OCI-LY3 (cell line): ENCODE measurements around the gene FBRSL1.

Source experiments
- H2AFZ ChIP-seq: fragments of 200-600, 300-600 bp; shearing (Covaris generic); 2 replicates; pipeline ENCODE4 v1.6.0; 2014; ENCODE audit warnings: antibody characterized with exemption, low read depth, low read length
- H3K27ac ChIP-seq: fragments of 200-600, 300-600 bp; sonication (generic); 2 replicates; pipeline ENCODE4 v1.5.1; 2014; ENCODE audit warnings: mild to moderate bottlenecking, low read length, moderate library complexity, mixed read lengths
- H3K27me3 ChIP-seq: fragments of 200-600, 300-600 bp; sonication (generic); 2 replicates; pipeline ENCODE4 v1.6.1; 2014; ENCODE audit warnings: low read depth, low read length, mixed read lengths
- H3K36me3 ChIP-seq: fragments of 200-600, 300-600 bp; sonication (generic); replicated peaks from 2 replicates; pipeline ENCODE3; 2014; ENCODE audit warnings: low read depth, low read length, mixed read lengths
- H3K4me1 ChIP-seq: fragments of 300-600, 200-600 bp; sonication (generic); 2 replicates; pipeline ENCODE4 v1.6.1; 2014; ENCODE audit warnings: low read length, mixed read lengths
- H3K4me2 ChIP-seq: fragments of 200-600, 300-600 bp; sonication (generic); 2 replicates; pipeline ENCODE4 v1.6.1; 2014; ENCODE audit warnings: low read length, mixed read lengths
- H3K4me3 ChIP-seq: fragments of 300-600, 200-600 bp; sonication (generic); 2 replicates; pipeline ENCODE4 v1.5.1; 2014; ENCODE audit warnings: antibody characterized with exemption, mild to moderate bottlenecking, low read length, moderate library complexity
- H3K79me2 ChIP-seq: fragments of 300-600, 200-600 bp; shearing (Covaris generic); 2 replicates; pipeline ENCODE4 v1.6.1; 2014; ENCODE audit warnings: mild to moderate bottlenecking, low read length, mixed read lengths
- H3K9ac ChIP-seq: fragments of 300-600, 200-600 bp; shearing (Covaris generic); 2 replicates; pipeline ENCODE4 v1.6.0; 2014; ENCODE audit warnings: mild to moderate bottlenecking, low read length, moderate library complexity
- H3K9me3 ChIP-seq: fragments of 200-600, 300-600 bp; shearing (Covaris generic); 2 replicates; pipeline ENCODE4 v1.6.1; 2014; ENCODE audit warnings: low read length, mixed read lengths; ENCODE audit not compliant: insufficient read depth
- H4K20me1 ChIP-seq: fragments of 200-600, 300-600 bp; sonication (generic); 2 replicates; pipeline ENCODE4 v1.6.1; 2016; ENCODE audit warnings: low read length, mixed read lengths; ENCODE audit not compliant: insufficient read depth
- CTCF ChIP-seq: fragments of 200-600, 300-600 bp; sonication (generic); IDR thresholded peaks from 2 replicates; pipeline ENCODE4 v1.5.1; 2014; ENCODE audit warnings: antibody characterized with exemption, low read length, low read depth
- EZH2phosphoT487 ChIP-seq: fragments of 200-600 bp; shearing (Covaris generic); IDR thresholded peaks from 2 replicates; pipeline ENCODE4 v1.6.1; 2018; ENCODE audit warnings: antibody characterized with exemption, mixed run types, low read depth

Gene FBRSL1

DNA sequence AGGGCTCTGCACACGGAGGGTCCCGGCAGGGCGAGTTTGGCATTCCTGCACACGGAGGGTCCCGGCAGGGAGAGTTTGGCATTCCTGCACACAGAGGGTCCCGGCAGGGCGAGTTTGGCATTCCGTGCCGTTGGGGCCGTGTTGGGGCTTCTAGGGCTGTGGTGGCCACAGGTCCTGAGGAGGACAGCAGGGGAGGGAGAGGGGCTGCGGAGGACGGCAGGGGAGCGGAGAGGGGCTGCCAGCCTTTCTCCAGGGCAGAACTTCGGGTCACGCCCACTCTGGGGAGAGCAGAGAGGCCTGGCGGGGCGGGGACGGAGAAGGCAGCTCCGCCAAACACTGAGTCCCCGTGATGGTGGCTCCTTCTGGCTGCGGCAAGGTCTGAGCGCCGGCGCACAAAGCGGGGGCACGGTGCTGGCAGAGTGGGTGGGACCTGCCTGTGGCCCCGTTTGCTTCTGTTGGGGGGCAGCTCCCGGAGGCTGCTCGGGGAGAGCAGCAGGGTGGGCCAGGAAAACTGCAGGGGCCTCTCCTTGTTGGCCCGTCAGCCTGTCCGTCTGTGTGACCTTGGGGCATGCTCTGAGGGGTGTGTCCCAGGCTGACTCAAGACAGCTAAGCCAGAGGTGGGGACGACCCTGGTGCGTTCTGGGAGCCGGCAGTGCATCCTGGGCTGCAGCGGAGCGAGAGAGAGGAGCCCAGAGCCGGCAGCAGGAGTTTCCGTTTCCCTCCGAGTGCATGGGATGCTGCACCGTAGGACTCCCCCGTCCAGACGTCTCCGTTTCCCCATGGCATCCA, 60.3 kb downstream of the FBRSL1 start:
- no peaks in the 10 kb centered on the region for H4K20me1 ChIP-seq
- no peaks in the 10 kb centered on the region for H3K27me3 ChIP-seq
- no peaks in the 10 kb centered on the region for H3K79me2 ChIP-seq
- H3K27ac ChIP-seq = no peak overlapping the region
- H3K4me1 ChIP-seq = no peaks in the 10 kb centered on the region
- H3K4me3 ChIP-seq = no peak overlapping the region
- H3K36me3 ChIP-seq = no peaks in the 10 kb centered on the region
- H3K9me3 ChIP-seq = no peaks in the 10 kb centered on the region
- no peak overlapping the region for H3K9ac ChIP-seq
- H2AFZ ChIP-seq = no peak overlapping the region
- H3K4me2 ChIP-seq = no peak overlapping the region
- no peak for TF ChIP-seq CTCF
- TF ChIP-seq EZH2phosphoT487 = no peak

DNA sequence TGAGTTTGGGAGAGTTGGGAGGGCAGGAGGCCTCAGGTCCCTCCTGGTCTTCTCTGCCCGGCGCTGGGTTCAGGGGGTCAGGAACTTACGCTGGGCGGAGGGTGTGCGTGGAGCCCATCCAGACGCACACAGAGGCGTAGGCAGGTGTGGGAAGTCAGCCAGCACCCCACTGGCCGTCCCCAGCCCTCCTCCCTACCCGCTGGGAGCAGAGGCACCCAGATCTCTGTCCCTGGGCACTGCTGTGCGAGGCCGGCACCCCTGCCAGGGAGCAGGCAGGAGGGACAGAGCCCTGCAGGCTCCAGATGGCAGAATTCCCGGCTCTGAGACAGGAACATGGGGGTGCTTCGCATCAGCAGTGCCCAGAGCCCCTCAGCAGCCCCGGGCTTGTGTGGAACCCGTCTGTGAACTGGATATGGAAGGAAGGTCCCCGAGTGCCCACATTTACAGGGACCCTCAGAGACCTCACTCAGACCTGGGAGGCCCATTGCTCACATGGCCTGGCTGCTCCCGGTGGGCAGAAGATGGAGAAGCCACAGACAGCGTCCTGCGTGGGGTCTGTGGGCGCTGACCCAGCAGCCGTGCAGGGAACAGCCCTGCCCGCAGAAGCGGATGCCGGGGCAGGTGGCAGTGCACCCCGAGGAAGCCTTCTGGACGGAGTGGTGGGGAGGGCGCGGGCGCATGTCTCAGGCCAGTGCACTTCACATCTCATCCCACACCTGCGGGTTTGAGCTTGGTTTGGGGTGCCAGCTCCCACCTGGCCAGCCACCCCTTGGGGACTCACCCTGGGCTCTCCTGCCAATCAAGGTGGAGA, 61.1 kb downstream of the FBRSL1 start:
- Histone ChIP-seq H3K9me3 (no peaks in the 10 kb centered on the region), H3K79me2 (no peaks in the 10 kb centered on the region), H3K9ac (no peak overlapping the region), H3K36me3 (no peaks in the 10 kb centered on the region), H3K27ac (no peak overlapping the region), H3K4me3 (no peak overlapping the region), H3K27me3 (no peaks in the 10 kb centered on the region), H2AFZ (no peak overlapping the region), H4K20me1 (no peaks in the 10 kb centered on the region), H3K4me1 (no peaks in the 10 kb centered on the region), H3K4me2 (no peak overlapping the region)
- TF ChIP-seq EZH2phosphoT487 = no peak
- no peak for TF ChIP-seq CTCF

- H3K36me3 ChIP-seq = no peaks in the 10 kb centered on the region
- no peak overlapping the region for H3K4me3 ChIP-seq
- H3K27me3 ChIP-seq = no peaks in the 10 kb centered on the region
- no peak overlapping the region for H3K9ac ChIP-seq
- TF ChIP-seq EZH2phosphoT487 = no peak
- TF ChIP-seq CTCF = no peak
- no peak overlapping the region for H3K4me2 ChIP-seq
- H3K4me1 ChIP-seq = no peaks in the 10 kb centered on the region
- no peak overlapping the region for H3K27ac ChIP-seq
- H2AFZ ChIP-seq = no peak overlapping the region
- no peaks in the 10 kb centered on the region for H3K9me3 ChIP-seq
- no peaks in the 10 kb centered on the region for H4K20me1 ChIP-seq
- H3K79me2 ChIP-seq = no peaks in the 10 kb centered on the region
Measured at GRCh38 chr12:132551641-132552031, 61.7 kb downstream of the FBRSL1 start.

DNA sequence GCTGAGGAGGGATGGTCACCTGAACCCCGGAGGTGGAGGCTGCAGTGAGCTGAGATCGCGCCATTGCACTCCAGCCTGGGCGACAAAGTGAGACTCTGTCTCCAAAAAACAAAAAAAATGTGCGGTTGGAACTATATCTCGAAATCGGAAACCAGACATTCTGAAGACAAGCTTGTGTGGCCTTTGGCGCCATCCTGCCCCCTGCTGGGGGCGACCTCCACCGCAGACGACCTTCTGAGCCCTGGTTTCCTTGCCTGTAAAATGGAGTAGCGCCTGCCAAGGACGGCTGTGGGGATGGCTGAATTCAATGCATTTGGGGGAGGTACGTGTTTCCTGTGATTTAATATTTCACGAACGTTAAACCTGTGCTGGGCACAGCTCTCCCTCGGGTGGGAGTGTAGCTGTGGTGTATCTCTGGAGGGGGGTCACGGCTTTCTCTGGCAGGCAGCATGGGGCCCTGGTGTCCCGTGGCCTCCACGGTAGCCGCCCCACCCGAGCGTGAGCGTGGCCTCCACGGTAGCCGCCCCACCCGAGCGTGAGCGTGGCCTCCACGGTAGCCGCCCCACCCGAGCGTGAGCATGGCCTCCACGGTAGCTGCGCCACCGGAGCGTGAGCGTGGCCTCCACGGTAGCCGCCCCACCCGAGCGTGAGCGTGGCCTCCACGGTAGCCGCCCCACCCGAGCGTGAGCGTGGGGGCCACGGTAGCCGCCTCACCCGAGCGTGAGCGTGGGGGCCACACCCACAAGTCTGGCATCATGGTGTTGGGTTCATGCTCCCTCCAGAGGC, 65.1 kb downstream of the FBRSL1 start:
- Histone ChIP-seq H2AFZ (no peak overlapping the region), H3K27ac (no peak overlapping the region), H4K20me1 (no peaks in the 10 kb centered on the region), H3K4me2 (no peak overlapping the region), H3K9me3 (no peaks in the 10 kb centered on the region), H3K36me3 (no peaks in the 10 kb centered on the region), H3K9ac (no peak overlapping the region), H3K79me2 (peaks cover 2% of the 10 kb centered on the region; the same call in 1 of the 2 replicates), H3K4me1 (peaks cover 6% of the 10 kb centered on the region), H3K4me3 (no peak overlapping the region), H3K27me3 (no peaks in the 10 kb centered on the region)
- TF ChIP-seq CTCF (peak; percentile 39), EZH2phosphoT487 (no peak)
